NCI-H128 (cell line): ENCODE results near the gene PTTG1.
"Not testable (repeated sequence)": the region's sequence is repeated elsewhere in the genome, so short reads cannot be mapped to it uniquely, and the experiment has no call there.

Experiments
- DNase-seq: peaks from one replicate; lab custom pipeline; 2025; ENCODE audit not compliant: unreplicated experiment; lab: John Stamatoyannopoulos, UW

The PTTG1 gene

DNA sequence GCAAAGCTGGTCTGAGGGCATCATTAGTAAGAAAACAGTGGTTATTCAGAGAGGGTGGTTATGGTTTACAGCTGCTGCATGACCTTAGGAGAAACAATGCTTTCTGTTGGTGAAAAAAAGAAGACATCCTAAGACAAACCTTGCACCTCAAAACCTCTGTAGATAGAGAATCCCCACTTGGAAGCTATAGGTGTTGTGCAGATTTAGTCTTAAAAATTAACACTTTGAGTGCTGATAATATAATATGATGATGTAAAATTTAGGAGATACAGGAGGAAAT is 1.4 kb upstream of the PTTG1 start:
- no peak for DNase-seq

- DNase-seq, result peak; percentile 18
These were observed 1.4 kb downstream of the PTTG1 start for GRCh38 chr5:160423099-160423498.

DNA sequence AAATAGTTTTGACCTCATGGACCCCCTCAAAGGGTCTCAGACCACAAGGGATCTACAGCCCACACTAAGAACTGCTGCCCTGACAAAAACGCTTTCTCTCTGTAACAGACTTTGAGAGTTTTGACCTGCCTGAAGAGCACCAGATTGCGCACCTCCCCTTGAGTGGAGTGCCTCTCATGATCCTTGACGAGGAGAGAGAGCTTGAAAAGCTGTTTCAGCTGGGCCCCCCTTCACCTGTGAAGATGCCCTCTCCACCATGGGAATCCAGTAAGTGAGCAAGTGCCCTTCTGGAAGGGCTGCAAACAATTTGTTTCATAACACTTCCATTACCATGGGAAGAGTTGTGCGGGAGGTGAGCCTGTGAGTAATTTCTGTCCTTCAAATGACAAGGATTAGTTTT is 6.0 kb downstream of the PTTG1 start:
- DNase-seq, result no peak

GRCh38 chr5:160432196-160432595 is 10.5 kb downstream of the PTTG1 start:
- no peak for DNase-seq

- no peak for DNase-seq
These were observed 11.1 kb downstream of the PTTG1 start for GRCh38 chr5:160432787-160433186.

- peak; percentile 40 for DNase-seq
These were observed 12.4 kb downstream of the PTTG1 start for GRCh38 chr5:160434022-160434531.

DNA sequence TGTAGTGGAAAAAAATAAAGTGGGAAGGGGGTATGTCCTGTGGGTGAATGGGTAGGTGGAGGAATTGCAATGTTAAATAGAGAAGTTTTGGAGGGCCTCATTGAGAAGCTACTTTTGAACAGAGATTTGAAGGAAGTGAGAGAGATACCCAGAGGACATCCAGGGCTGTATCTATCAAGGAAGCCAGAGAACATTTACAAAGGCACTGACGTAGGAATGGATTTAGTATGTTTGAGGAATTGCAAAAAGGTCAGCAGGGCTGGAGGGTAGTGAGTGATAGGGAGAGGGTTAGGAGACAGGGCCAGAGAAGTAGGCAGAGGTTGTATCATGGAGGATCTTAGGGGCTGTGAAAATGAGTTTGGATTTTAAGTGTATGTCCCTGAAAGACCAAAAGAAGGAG is 13.9 kb downstream of the PTTG1 start:
- no peak for DNase-seq

DNA sequence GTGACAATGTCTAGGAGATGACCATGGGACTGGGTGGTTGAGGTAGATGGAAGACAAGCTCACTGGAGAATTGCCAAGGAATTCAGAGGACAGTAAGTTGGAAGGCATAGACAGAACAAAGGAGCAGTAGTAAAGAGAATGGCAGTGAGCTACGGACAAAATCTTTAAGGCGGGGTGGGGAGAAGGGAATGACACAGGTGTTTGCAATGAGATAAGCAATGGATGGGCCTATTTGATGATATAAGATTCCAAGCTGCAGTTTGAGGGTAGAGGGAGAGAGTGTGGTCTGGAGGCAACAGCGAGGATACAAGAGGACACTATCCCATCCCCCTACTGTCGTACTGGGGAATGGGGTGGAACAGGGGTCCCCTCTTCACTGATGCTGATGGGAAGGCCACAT is 14.4 kb downstream of the PTTG1 start:
- DNase-seq, result no peak

- not testable (repeated sequence) for DNase-seq
These were observed 15.0 kb downstream of the PTTG1 start for GRCh38 chr5:160436661-160437060.

- DNase-seq, result no peak
These were observed 15.6 kb downstream of the PTTG1 start for GRCh38 chr5:160437271-160437670.

DNA sequence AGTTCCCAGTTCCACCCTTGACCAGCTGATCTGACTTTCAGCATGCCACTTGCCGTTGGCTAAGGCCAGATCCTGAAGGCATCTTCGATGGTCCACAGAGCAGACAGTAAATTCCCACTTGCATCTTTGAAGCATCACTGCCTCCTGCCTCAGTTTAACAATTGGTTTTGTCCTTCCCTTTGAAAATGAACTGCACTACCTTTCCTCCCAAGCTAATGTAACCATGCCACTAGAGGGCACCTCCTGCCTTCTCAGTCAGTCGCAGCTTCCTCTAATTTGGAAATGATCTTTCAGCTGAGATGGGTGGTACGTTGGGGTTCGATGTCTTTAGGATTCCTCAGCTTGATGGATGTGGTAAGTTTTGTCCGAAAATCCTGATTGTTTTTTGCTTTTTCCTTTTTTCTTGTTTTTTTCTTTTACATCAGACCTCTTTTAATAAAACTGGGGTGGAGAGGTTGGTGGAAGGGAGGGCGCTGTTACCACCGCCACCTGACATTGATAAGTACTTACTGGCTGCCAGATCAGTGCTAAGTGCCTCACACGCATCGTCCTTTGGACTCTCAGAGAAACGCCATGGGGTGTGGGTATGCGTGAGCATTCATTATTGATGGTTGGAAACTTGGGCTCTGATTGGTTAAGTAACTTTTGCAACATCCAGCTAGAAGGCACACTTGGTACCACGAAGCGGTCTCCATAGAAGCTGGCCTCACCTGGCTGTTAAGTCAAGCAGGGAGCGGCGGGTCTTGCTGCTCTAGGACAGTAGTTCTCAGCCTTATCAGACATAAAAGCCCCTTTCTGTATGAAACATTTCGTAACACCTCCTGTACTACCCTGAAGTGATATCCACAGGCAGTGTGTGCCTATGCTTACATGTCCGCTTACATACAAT is 16.9 kb downstream of the PTTG1 start:
- no peak for DNase-seq

- DNase-seq, result peak; percentile 40
These were observed 17.5 kb downstream of the PTTG1 start for GRCh38 chr5:160439205-160439600.

- DNase-seq, result no peak
These were observed 19.7 kb downstream of the PTTG1 start for GRCh38 chr5:160441311-160441781.

DNA sequence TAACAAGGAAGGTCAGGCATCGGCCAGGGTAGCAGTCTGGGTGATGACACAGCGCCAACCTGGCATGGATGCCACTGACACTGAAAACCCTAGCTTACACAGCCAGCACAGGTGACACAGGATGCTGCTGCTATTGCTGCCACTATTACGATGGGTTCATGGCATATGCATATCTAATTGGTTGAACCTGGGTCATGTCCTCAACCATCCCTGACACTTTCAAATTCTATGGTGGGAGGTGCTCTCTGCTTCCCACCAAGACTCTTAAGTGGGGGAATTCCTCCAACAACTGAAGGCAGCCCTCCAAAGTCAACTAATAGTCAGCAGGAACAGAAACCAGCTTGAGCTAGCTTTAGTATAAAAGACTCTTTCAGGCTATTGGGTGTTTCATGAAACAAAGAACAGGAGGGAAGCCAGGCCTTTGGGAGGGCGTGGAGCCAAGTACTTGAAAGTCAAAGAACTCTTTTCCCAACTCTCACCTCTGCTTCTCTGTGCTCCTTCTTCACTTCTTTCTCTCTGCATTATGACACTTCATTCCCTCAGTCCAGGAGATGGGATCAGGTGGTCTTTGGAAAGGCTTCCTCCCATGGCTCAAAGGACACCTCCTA is 21.3 kb downstream of the PTTG1 start:
- DNase-seq, result no peak

DNA sequence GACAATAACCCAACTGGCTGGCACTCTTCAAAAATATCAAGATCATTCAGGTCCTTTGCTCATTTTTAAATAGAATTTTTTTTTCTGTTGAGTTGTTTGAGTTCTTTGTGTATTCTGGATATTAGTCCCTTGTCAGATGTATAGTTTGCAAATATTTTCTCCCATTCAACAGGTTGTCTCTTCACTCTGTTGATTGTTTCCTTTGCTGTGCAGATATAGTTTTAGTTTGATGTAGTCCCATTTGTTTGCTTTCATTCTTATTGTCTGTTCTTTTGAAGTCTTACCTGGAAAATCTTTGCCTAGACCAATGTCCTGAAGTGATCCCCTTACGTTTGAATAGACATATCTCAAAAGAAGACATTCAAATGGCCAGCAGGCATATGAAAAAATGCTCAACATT is 22.8 kb downstream of the PTTG1 start:
- DNase-seq, result no peak

DNA sequence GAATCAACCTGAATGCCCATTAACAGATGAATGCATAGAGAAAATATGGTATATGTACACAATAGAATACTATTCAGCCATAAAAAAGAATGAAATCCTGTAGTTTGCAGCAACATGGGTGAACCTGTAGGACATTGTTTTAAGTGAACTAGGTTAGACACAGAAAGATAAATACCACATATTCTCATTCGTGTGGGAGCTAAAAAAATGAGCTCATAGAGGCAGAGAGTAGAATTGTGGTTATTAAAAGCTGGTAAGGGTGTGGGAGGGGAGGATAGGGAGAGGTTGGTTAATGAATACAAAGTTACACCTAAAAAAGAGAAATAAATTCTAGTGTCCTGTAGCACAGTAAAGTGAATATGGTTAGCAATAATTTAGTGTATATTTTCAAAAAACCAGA is 23.5 kb downstream of the PTTG1 start:
- no peak for DNase-seq

GRCh38 chr5:160445751-160446150 is 24.1 kb downstream of the PTTG1 start:
- no peak for DNase-seq

DNA sequence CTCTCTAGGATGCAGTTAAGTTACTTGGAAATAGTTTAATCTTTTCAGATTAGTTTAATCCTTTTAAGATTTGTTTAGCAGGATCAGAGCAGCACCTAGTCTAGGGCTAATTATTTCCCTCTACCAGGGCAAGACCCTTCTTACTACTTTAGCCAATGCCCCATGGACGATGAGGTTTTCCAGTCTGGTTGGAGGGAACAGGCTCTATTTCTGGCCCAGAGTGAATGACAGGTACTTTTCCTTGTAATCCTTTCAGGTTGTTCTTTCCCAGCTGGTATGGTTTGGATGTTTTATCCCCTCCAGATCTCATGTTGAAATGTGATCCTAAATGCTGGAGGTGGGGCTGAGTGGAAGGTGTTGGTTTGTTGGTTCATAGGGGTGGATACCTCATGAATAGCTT is 27.2 kb downstream of the PTTG1 start:
- no peak for DNase-seq

DNA sequence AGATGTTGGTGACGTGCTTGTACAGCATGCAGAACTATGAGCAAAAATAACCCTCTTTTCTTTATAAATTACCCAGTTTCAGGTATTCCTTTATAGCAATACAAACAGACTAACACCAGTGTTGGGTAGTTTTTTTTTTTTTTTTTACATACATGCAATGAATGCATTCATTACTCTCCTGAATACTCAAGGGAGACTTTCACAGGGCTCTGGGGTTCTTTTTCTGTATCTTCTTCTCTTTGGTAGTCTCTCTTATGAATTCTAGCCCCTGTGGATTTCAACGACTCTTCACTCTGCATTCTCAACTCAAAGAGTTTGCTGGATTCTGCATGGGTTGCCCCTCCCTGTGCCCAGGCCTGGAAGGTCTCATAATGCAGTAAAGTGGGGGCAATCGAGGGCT is 27.8 kb downstream of the PTTG1 start:
- DNase-seq, result no peak

DNA sequence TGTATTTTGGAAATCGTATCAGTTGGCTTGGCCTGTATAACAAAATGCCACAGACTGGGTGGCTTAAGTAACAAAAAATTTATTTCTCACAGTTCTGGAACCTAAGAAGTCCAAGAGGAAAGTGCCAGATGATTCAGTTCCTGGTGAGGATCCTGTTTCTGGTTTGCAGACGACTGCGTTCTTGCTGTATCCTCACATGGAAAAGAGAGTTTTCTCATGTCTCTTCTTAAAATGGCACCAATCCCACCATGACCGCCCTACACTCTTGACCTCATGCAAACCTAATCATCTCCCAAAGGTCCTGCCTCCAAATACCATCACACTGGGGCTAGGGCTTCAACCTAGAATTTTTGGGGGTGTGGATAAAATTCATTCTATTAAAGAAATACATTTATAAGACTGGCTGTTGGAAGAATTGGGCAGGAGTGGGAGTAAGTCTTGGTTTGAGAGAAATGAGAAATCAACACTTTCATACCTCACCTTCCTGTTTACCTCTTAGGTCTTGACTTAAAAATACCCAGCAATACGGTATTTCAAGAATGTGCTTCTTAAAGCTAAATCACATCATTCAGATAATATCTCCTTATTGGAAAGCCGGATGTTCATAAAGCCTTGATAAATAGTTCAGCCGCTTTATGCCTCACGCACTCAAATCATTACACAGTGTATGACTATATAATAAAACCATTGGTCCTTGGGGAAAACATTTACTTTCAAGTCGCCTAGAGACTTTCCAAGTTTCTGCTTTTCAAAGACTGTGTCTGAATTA is 28.7 kb downstream of the PTTG1 start:
- no peak for DNase-seq

DNA sequence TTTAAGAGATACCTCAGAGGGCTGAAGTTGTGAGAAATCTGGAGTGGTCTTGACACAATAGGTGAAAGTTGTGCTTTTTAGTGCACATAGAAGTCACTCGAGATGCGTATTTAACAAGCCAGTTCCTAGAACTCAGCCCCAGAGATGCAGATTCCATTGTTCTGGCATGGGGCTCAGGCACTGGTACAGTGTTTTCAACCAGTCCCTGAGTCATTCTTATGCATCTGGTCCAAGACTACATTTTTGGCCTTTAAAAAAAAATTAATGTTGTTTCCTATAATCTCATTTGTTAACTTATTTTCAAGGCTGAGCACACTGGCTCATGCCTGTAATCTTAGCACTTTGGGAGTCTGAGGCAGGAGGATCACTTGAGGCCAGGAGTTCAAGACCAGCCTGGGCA is 29.6 kb downstream of the PTTG1 start:
- no peak for DNase-seq

DNA sequence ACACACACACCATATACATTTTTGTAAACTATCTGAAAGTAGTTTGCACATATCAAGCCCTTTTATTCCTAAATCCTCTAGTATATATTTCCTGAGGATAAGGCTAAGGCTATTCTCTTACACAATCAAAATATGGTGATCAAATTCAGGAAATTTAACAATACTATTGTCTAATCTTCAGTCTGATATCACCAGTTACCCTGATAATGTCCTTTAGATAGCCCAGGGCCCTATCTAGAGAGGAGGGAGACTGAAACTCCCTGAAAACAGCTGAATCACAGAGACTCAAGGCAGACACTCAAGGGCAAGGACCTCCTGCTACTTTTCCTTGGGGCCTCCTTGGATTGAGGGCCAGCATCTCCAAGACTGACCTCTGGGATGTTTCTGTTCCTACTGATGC is 30.4 kb downstream of the PTTG1 start:
- DNase-seq, result no peak
